Left lung (tissue), 10 donors: ENCODE measurements around the gene HDLBP. TPM values are rescaled to one million over a fixed set of nuclear protein-coding genes. Genes with fewer than 3 reads are reported as not detected.

Experiments used
- ATAC-seq: fragments of 200-7000 bp; cut with Tn5 transposase; one replicate; pipeline ENCODE4 v1.9.1; 2020; ENCODE audit warnings: moderate library complexity
- DNase-seq, 4 donors: peaks; one replicate each; pipeline ENCODE4 v3.0.0-alpha.2; 2013 to 2020
- H3K27ac ChIP-seq, 2 donors: fragments of 200-600 bp; sonication (generic) in 1 of 2; one replicate each; pipeline versions ENCODE4 v1.5.0 to v1.8.0; 2020 to 2021
- H3K27me3 ChIP-seq, 2 donors: fragments of 200-600 bp; sonication (generic) in 1 of 2; one replicate each; pipeline versions ENCODE4 v1.5.0 to v1.8.0; 2020 to 2021
- H3K36me3 ChIP-seq, 2 donors: fragments of 200-600 bp; sonication (generic) in 1 of 2; one replicate each; pipeline versions ENCODE4 v1.5.0 to v1.8.0; 2020 to 2021
- H3K4me1 ChIP-seq, 2 donors: fragments of 200-600 bp; one replicate each; pipeline ENCODE4 v1.8.0; 2021
- H3K4me3 ChIP-seq, 2 donors: fragments of 200-600 bp; sonication (generic) in 1 of 2; one replicate each; pipeline versions ENCODE4 v1.5.0 to v1.8.0; 2020 to 2021; ENCODE audit warnings: mild to moderate bottlenecking in 1 of 2
- H3K9me3 ChIP-seq, 2 donors: fragments of 200-600 bp; sonication (generic) in 1 of 2; one replicate each; pipeline versions ENCODE4 v1.5.0 to v1.8.0; 2020 to 2021
- intact Hi-C, 2 donors: fragments of 100-400 bp; cut with DNase I; formaldehyde crosslinking; loops; one replicate each; pipeline versions ENCODE4 v1.11.2 to v1.14.2; 2022
- polyA plus RNA-seq, 6 donors: library from polyadenylated mRNA; unstranded; fragments of 120-200 nt; gene quantifications; one replicate each; pipeline ENCODE4 v1.2.1, GENCODE V29; 2013; ENCODE audit not compliant: insufficient read length in 6 of 6
- total RNA-seq, 2 donors: library from RNA; stranded (reverse); fragmentation: NEBNext Ultra II Directional; extraction: Animal tissue kit (Norgen Biotek cat#: 25700); gene quantifications; one replicate each; pipeline ENCODE4 v1.2.1, GENCODE V29; 2021
- TF ChIP-seq, protein P1 (sequence below), 2 donors: fragments of 200-600 bp; sonication (generic) in 1 of 2; IDR thresholded peaks; one replicate each; pipeline versions ENCODE4 v1.5.0 to v1.8.0; 2021; ENCODE audit warnings: antibody characterized with exemption in 2 of 2
- donor health status: DM: no; HTN: yes; CAD: no.
- donor health status: DM: no; HTN: no; CAD: no.

The HDLBP gene
- total and polyA plus RNA-seq, 8 donors, result 369 to 567 (median 401) TPM

DNA sequence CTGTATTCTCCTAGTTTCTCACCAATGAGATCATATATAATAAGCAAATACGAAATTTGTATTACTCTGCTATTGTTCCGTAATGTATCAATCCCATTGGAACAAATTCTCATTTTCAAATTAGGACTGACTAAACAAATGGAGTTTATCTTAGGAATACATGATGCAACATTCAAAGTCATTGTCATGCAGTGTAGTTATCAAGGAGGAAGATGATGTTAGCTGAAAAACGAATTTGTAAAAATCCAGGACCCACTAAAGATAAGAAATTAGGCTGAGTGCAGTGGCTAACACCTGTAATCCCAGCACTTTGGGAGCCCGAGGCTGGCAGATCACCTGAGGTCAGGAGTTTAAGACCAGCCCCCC, 15.1 kb upstream of the HDLBP start:
- Histone ChIP-seq H3K27ac (no peak overlapping the region), H3K4me3 (no peak overlapping the region), H3K9me3 (no peaks in the 10 kb centered on the region), H3K4me1 (no peaks in the 10 kb centered on the region), H3K36me3 (peaks cover 0 to 82% of the 10 kb centered on the region in 2 donors), H3K27me3 (no peaks in the 10 kb centered on the region)
- TF ChIP-seq, protein P1, sequence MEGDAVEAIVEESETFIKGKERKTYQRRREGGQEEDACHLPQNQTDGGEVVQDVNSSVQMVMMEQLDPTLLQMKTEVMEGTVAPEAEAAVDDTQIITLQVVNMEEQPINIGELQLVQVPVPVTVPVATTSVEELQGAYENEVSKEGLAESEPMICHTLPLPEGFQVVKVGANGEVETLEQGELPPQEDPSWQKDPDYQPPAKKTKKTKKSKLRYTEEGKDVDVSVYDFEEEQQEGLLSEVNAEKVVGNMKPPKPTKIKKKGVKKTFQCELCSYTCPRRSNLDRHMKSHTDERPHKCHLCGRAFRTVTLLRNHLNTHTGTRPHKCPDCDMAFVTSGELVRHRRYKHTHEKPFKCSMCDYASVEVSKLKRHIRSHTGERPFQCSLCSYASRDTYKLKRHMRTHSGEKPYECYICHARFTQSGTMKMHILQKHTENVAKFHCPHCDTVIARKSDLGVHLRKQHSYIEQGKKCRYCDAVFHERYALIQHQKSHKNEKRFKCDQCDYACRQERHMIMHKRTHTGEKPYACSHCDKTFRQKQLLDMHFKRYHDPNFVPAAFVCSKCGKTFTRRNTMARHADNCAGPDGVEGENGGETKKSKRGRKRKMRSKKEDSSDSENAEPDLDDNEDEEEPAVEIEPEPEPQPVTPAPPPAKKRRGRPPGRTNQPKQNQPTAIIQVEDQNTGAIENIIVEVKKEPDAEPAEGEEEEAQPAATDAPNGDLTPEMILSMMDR (IDR thresholded peaks at IDR 0.05), result no peak
- ATAC-seq (no peak), DNase-seq (no peak)
- intact Hi-C loops, result no loop called here

DNA sequence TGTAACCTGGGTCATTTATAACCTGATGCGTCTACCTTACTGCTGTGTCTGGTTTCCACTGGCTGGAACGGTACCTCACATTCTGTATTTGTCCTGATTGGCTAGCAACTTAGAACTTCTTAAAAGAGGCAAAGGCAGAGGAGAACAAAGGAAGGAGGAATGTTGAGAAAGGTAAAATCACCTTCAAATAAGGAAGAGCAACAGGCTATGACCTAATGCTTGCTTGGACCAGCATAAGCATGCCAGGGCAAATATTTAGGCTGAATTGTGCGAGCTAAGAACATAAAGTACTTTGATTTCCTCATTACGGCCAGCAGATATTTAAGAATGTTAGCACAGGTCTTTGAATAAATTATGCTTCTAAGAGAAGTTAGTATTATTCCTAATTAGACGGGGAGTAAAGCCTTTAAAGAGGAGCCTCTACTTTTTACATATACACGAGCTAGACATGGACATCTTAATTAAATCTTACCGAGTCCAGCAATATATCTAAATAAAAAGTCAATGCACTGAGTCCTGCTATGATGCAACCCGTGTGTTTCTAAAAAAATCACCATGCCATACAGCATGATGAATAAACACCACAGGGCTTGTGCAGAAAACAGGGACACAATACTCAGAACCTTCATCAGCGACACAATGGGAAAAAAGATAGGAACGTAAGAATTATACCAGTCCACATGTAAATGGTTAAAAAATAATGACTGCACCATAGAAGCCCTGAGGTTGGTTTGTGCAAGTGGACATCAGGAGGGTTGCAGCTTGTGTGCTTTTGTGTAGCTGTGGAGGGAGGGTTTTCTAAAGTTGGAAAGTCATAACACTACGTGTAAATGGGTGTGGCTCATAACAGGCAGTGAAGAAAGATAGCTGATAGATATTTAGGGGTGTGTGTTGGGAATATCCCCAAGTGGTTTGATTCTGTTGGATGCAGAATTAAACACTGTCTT, 14.5 kb upstream of the HDLBP start:
- TF ChIP-seq, protein P1 (IDR thresholded peaks at IDR 0.05), result no peak
- ATAC-seq (no peak), DNase-seq (no peak)
- Histone ChIP-seq H3K36me3 (peaks cover 0 to 79% of the 10 kb centered on the region in 2 donors), H3K9me3 (no peaks in the 10 kb centered on the region), H3K27me3 (no peaks in the 10 kb centered on the region), H3K4me3 (no peak overlapping the region), H3K27ac (no peak overlapping the region), H3K4me1 (peaks cover 0 to 5% of the 10 kb centered on the region in 2 donors)
- intact Hi-C loops, result no loop called here

DNA sequence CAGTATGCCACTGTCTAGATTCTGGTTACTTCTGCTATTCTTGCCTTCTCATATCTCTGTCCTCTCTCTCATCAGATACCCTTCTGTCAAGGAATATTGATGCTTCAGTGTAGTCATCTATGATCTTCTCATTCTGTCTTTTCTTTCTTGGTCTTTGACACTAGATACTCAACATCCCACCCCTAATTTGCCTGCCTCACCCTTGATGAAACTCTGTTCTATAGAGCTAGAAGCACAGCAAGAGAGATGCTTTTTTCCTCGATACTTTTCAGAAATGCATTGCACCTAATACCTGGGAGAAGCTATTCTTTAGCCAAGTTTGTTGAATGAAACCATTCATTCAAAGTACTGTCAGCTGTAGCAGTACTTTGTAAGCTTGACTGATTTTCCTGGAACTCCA, 9.8 kb upstream of the HDLBP start:
- no peaks in the 10 kb centered on the region for H3K9me3 ChIP-seq
- intact Hi-C loops, result no loop called here
- H3K4me1 ChIP-seq, result peaks cover 17 to 50% of the 10 kb centered on the region in 2 donors
- DNase-seq (no peak), ATAC-seq (no peak)
- no peak overlapping the region for H3K27ac ChIP-seq
- peaks cover 0 to 50% of the 10 kb centered on the region in 2 donors for H3K36me3 ChIP-seq
- no peak overlapping the region for H3K4me3 ChIP-seq
- H3K27me3 ChIP-seq, result no peaks in the 10 kb centered on the region
- TF ChIP-seq, protein P1 (IDR thresholded peaks at IDR 0.05), result no peak

DNA sequence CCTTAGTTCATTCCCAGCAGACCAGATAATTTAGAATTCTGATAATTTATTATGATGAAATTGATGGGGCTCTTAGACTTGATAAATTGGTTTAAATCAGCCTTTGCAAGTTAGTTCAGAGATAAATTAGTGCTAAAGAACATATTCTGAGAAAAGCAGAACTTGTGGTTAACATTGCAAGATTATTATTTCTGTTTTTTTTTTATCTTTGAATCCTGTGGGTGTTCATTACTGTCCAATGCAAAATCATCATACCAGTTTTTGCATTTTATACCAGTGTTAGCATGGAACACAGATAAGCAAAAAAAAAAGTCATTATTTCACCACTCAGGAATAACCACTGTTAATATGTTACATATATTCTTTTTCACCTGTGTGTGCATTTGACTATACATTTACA, 9.3 kb upstream of the HDLBP start:
- peaks cover 21 to 55% of the 10 kb centered on the region in 2 donors for H3K4me1 ChIP-seq
- peaks cover 0 to 45% of the 10 kb centered on the region in 2 donors for H3K36me3 ChIP-seq
- H3K27ac ChIP-seq, result peak overlapping the region in 1 of 2 donors; percentile 58
- no peaks in the 10 kb centered on the region for H3K27me3 ChIP-seq
- no peak overlapping the region for H3K4me3 ChIP-seq
- ATAC-seq (no peak), DNase-seq (no peak)
- H3K9me3 ChIP-seq, result no peaks in the 10 kb centered on the region
- intact Hi-C loops, result no loop called here
- TF ChIP-seq, protein P1 (IDR thresholded peaks at IDR 0.05), result no peak

DNA sequence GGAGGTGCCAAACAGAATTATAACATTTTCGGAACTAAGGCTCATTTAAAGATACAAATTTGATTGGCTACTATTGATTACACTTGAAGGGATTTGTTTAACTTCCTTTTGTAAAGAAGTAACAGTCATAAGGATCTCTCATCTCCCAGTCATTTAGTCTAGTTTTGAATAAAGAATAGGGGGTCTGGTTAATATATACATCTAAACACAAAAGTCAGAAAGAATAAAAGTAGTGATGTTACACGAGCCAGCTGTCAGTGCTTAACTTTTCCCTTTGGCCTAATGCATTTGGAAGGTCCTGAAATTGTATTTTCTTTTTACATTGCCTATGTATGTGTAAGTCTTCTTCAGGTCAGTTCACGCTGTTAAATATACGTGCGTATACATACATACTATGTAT, 8.3 kb upstream of the HDLBP start:
- no peaks in the 10 kb centered on the region for H3K9me3 ChIP-seq
- DNase-seq, result peak in 2 of 4 donors; percentile 25 to 38
- TF ChIP-seq, protein P1 (IDR thresholded peaks at IDR 0.05), result no peak
- ATAC-seq, result no peak
- H3K4me3 ChIP-seq, result no peak overlapping the region
- H3K27ac ChIP-seq, result no peak overlapping the region
- peaks cover 0 to 35% of the 10 kb centered on the region in 2 donors for H3K36me3 ChIP-seq
- H3K4me1 ChIP-seq, result peaks cover 24 to 65% of the 10 kb centered on the region in 2 donors
- intact Hi-C loops, result no loop called here
- H3K27me3 ChIP-seq, result no peaks in the 10 kb centered on the region
